ENCODE results near the gene NOS2.

NOS2 gene

DNA sequence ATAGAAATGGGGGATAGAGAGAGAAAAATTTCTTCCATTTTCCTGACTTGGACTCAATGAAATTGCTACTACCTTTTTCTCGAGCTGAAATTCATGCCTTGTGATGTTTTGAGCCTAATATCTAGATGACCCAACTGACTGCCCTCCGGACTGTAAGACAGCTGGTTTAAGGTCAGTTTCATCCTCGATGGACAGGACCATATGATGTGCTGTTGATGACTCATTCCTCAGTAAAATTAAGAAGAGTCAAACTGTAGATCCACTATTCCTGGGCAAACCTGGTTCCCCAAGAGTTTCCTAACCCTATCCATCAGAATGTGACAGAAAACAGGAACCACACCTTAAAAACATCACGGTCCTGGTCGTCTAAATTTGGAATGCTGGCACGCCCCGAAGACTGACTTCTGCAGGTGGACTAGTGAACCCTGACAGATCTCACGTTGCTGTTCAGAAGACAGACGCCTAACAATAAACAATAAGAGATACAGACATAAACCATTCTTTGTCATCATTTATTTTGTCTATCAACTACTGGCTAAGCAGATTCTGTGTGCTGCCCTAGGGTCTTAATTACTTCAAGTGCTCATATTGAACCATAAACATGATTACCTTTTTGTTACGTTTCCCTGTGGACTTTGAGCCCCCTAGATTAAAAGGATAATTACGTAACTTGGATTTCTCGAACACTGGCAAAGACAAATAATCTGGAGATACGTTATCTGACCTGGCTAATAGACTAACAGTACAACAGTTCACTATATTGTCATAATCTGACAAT lies 45.1 kb upstream of the NOS2 start:
- TF ChIP-seq, protein P1, sequence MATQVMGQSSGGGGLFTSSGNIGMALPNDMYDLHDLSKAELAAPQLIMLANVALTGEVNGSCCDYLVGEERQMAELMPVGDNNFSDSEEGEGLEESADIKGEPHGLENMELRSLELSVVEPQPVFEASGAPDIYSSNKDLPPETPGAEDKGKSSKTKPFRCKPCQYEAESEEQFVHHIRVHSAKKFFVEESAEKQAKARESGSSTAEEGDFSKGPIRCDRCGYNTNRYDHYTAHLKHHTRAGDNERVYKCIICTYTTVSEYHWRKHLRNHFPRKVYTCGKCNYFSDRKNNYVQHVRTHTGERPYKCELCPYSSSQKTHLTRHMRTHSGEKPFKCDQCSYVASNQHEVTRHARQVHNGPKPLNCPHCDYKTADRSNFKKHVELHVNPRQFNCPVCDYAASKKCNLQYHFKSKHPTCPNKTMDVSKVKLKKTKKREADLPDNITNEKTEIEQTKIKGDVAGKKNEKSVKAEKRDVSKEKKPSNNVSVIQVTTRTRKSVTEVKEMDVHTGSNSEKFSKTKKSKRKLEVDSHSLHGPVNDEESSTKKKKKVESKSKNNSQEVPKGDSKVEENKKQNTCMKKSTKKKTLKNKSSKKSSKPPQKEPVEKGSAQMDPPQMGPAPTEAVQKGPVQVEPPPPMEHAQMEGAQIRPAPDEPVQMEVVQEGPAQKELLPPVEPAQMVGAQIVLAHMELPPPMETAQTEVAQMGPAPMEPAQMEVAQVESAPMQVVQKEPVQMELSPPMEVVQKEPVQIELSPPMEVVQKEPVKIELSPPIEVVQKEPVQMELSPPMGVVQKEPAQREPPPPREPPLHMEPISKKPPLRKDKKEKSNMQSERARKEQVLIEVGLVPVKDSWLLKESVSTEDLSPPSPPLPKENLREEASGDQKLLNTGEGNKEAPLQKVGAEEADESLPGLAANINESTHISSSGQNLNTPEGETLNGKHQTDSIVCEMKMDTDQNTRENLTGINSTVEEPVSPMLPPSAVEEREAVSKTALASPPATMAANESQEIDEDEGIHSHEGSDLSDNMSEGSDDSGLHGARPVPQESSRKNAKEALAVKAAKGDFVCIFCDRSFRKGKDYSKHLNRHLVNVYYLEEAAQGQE (IDR thresholded peaks at IDR 0.05; ENCODE audit: insufficient read depth in 1 of 2, low read depth in 2 of 2, low read length in 2 of 2): no peak
- TF ChIP-seq TAF1 (IDR thresholded peaks at IDR 0.05; ENCODE audit: borderline replicate concordance, insufficient read depth, low read length) (no peak), POLR2AphosphoS5 (IDR thresholded peaks at IDR 0.05; ENCODE audit: low read depth, low read length) (no peak), FOXP2 (optimal IDR thresholded peaks at IDR 0.05; ENCODE audit: borderline replicate concordance, extremely low read depth, extremely low read length, insufficient read depth) (no peak), SIN3A (IDR thresholded peaks at IDR 0.05; ENCODE audit: borderline replicate concordance, insufficient read depth, low read length) (no peak)

DNA sequence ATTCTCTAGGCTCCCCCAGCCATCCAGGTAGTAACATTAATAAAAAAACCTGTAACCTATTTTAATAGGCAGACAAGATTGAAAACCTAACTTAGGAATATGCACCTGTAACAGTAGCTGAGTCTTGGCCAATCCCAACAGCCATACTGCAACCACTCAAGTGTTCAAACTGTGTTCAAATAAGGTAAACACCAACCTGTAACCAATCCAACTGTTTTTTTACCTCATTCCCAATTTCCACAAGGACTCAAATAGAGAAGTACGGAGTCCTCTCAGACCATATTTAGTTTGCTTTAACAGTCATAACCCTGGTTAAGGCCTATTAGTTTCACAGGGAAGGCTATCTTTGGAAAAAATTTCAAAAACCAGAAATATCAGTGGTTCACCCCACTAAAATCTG lies 40.4 kb upstream of the NOS2 start:
- TF ChIP-seq, protein P1 (IDR thresholded peaks at IDR 0.05; ENCODE audit: insufficient read depth in 1 of 2, low read depth in 2 of 2, low read length in 2 of 2): no peak
- TF ChIP-seq SIN3A (IDR thresholded peaks at IDR 0.05; ENCODE audit: borderline replicate concordance, insufficient read depth, low read length) (no peak), POLR2AphosphoS5 (IDR thresholded peaks at IDR 0.05; ENCODE audit: low read depth, low read length) (no peak), TAF1 (IDR thresholded peaks at IDR 0.05; ENCODE audit: borderline replicate concordance, insufficient read depth, low read length) (no peak), FOXP2 (optimal IDR thresholded peaks at IDR 0.05; ENCODE audit: borderline replicate concordance, extremely low read depth, extremely low read length, insufficient read depth) (no peak)

DNA sequence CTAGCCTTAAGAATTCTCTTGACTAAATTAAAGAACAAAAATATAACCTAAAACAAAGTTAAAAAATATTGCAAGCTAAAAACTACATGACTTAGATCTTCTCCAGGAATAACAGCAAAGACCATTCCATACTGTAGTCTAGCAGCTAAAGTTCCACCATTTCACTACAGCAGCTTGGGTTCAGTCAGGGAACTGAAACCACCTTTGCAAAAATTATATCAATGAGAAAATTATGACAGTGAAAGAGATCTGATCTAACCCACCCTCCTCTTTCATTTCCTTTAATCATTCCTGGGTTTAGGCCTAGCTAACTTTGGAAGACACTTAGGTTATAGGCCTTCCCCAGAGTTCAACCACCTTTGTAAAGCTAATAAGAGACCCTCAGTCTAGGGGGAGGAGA lies 36.3 kb upstream of the NOS2 start:
- TF ChIP-seq TAF1 (IDR thresholded peaks at IDR 0.05; ENCODE audit: borderline replicate concordance, insufficient read depth, low read length): no peak
- TF ChIP-seq, protein P1 (IDR thresholded peaks at IDR 0.05; ENCODE audit: insufficient read depth in 1 of 2, low read depth in 2 of 2, low read length in 2 of 2): no peak
- TF ChIP-seq FOXP2 (optimal IDR thresholded peaks at IDR 0.05; ENCODE audit: borderline replicate concordance, extremely low read depth, extremely low read length, insufficient read depth): no peak
- TF ChIP-seq POLR2AphosphoS5 (IDR thresholded peaks at IDR 0.05; ENCODE audit: low read depth, low read length): no peak
- TF ChIP-seq SIN3A (IDR thresholded peaks at IDR 0.05; ENCODE audit: borderline replicate concordance, insufficient read depth, low read length): no peak

DNA sequence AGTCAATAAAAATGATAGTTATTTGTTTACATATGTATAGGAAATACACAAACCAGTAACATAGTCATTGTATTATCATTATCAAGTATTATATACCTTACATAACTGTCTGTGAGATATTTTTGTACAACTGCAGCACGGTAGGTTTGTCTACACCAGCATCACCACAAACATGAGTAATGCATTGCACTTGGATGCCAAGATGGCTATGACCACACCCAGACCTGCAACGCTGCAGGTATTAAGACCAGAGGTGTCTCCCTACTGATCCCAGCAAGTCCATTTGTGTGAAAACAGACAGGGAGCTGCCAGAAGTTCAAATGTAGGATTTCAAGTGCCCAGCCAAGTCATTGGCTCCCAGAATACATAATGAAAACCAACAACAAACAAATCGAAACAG lies 34.2 kb upstream of the NOS2 start:
- TF ChIP-seq TAF1 (IDR thresholded peaks at IDR 0.05; ENCODE audit: borderline replicate concordance, insufficient read depth, low read length) (no peak), SIN3A (IDR thresholded peaks at IDR 0.05; ENCODE audit: borderline replicate concordance, insufficient read depth, low read length) (no peak), FOXP2 (optimal IDR thresholded peaks at IDR 0.05; ENCODE audit: borderline replicate concordance, extremely low read depth, extremely low read length, insufficient read depth) (no peak), POLR2AphosphoS5 (IDR thresholded peaks at IDR 0.05; ENCODE audit: low read depth, low read length) (no peak)
- TF ChIP-seq, protein P1 (IDR thresholded peaks at IDR 0.05; ENCODE audit: insufficient read depth in 1 of 2, low read depth in 2 of 2, low read length in 2 of 2): no peak
